K562 (cell line): Measurements from ENCODE around the gene FGF21. TPM values are rescaled to one million over a fixed set of nuclear protein-coding genes. Genes with fewer than 3 reads are reported as not detected.

Experiments used
- CC2D1A ChIP-seq: fragments of 450-650 bp; IDR thresholded peaks from 2 replicates; pipeline ENCODE4 v1.6.1; 2017; ENCODE audit warnings: mild to moderate bottlenecking
- CXXC5 ChIP-seq: fragments of 250-450 bp; sonication (Bioruptor Pico); IDR thresholded peaks from 2 replicates; pipeline ENCODE4 v1.8.0; 2022; ENCODE audit warnings: inconsistent platforms, mild to moderate bottlenecking, moderate library complexity
- FOXP1 ChIP-seq: sonication (generic); formaldehyde crosslinking; IDR thresholded peaks from 2 replicates; pipeline ENCODE4 v1.8.0; 2022; ENCODE audit warnings: mild to moderate bottlenecking, missing genetic modification reagents
- HDAC2 ChIP-seq: fragments of 450-650 bp; IDR thresholded peaks from 2 replicates; pipeline ENCODE4 v1.6.1; 2016; ENCODE audit warnings: mild to moderate bottlenecking
- JUNB ChIP-seq: fragments of 450-650 bp; formaldehyde crosslinking; conservative IDR thresholded peaks from 2 replicates; pipeline ENCODE4 v1.4.0; 2020; ENCODE audit warnings: mild to moderate bottlenecking
- KLF1 ChIP-seq: fragments of 450-650 bp; IDR thresholded peaks from 2 replicates; pipeline ENCODE4 v1.6.1; 2016; ENCODE audit warnings: missing genetic modification characterization, missing compliant biosample characterization
- MYC ChIP-seq, 2 experiments: fragments of 250-450 bp in 1 of 2; sonication (Bioruptor Pico) in 1 of 2; IDR thresholded peaks; 2 replicates each; pipeline versions ENCODE4 v1.5.1 to v1.6.1; 2012 to 2021; ENCODE audit warnings: low read depth in 2 of 2, borderline replicate concordance in 1 of 2, improper control_type of control experiment in 1 of 2, low read length in 1 of 2, mild to moderate bottlenecking in 1 of 2, moderate library complexity in 1 of 2
- NKRF ChIP-seq: fragments of 450-650 bp; IDR thresholded peaks from 2 replicates; pipeline ENCODE4 v1.6.1; 2016; ENCODE audit warnings: borderline replicate concordance
- NONO ChIP-seq, 2 experiments: fragments of 200-400 bp in 1 of 2; fragments of 450-650 bp in 1 of 2; formaldehyde crosslinking in 1 of 2; IDR thresholded peaks; 2 replicates each; pipeline ENCODE4 v1.6.1; 2017; ENCODE audit warnings: low read depth in 2 of 2, mild to moderate bottlenecking in 2 of 2, moderate library complexity in 2 of 2, low read length in 1 of 2
- POLR2B ChIP-seq: fragments of 450-650 bp; IDR thresholded peaks from 2 replicates; pipeline ENCODE4 v1.6.1; 2018; ENCODE audit warnings: low read depth; ENCODE audit not compliant: partially characterized antibody
- POLR2H ChIP-seq: IDR thresholded peaks from 2 replicates; pipeline ENCODE4 v1.6.1; 2016; ENCODE audit warnings: missing genetic modification characterization, low read depth, mild to moderate bottlenecking, control low read depth, missing compliant biosample characterization, moderate library complexity
- RB1 ChIP-seq: fragments of 450-650 bp; IDR thresholded peaks from 2 replicates; pipeline ENCODE4 v1.6.1; 2017; ENCODE audit warnings: low read depth, mild to moderate bottlenecking
- RBFOX2 ChIP-seq: fragments of 200-400 bp; formaldehyde crosslinking; IDR thresholded peaks from 2 replicates; pipeline ENCODE4 v1.6.1; 2017; ENCODE audit warnings: low read depth, mild to moderate bottlenecking, low read length, moderate library complexity
- RBM22 ChIP-seq: fragments of 200-400 bp; formaldehyde crosslinking; IDR thresholded peaks from 2 replicates; pipeline ENCODE4 v1.6.1; 2018; ENCODE audit warnings: low read length, low read depth; ENCODE audit not compliant: poor library complexity, severe bottlenecking
- RBM25 ChIP-seq: fragments of 200-400 bp; formaldehyde crosslinking; IDR thresholded peaks from 2 replicates; pipeline ENCODE4 v1.6.1; 2018; ENCODE audit warnings: low read length, low read depth, moderate library complexity; ENCODE audit not compliant: severe bottlenecking
- RCOR1 ChIP-seq, 2 experiments: IDR thresholded peaks; 2 replicates each; pipeline ENCODE4 v1.6.1; 2012; ENCODE audit warnings: low read depth in 2 of 2, low read length in 2 of 2, borderline replicate concordance in 1 of 2, improper control_type of control experiment in 1 of 2
- RUNX1 ChIP-seq: sonication (generic); IDR thresholded peaks from 2 replicates; pipeline ENCODE4 v1.6.1; 2016; ENCODE audit warnings: antibody characterized with exemption, low read depth
- SMC3 ChIP-seq: conservative IDR thresholded peaks from 2 replicates; pipeline ENCODE4 v1.6.1; 2011; ENCODE audit warnings: low read depth, low read length, improper control_type of control experiment; ENCODE audit not compliant: insufficient read depth
- SOX6 ChIP-seq: fragments of 450-650 bp; IDR thresholded peaks from 2 replicates; pipeline ENCODE4 v1.6.1; 2014; ENCODE audit warnings: mild to moderate bottlenecking
- THAP12 ChIP-seq: fragments of 250-450 bp; sonication (Bioruptor Pico); IDR thresholded peaks from 2 replicates; pipeline ENCODE4 v1.9.0; 2021; ENCODE audit warnings: mild to moderate bottlenecking, inconsistent platforms
- ZNF232 ChIP-seq: sonication (generic); formaldehyde crosslinking; IDR thresholded peaks from 2 replicates; pipeline ENCODE4 v1.8.0; 2022; ENCODE audit warnings: mild to moderate bottlenecking, missing genetic modification reagents
- ZNF589 ChIP-seq: fragments of 200-800 bp; sonication (Bioruptor generic); IDR thresholded peaks from 2 replicates; pipeline ENCODE4 v1.6.1; 2016; ENCODE audit warnings: low read depth, missing genetic modification characterization, missing compliant biosample characterization
- ZNF668 ChIP-seq: fragments of 250-450 bp; sonication (Bioruptor Pico); IDR thresholded peaks from 2 replicates; pipeline ENCODE4 v1.8.0; 2022; ENCODE audit warnings: mild to moderate bottlenecking, inconsistent platforms
- ZSCAN29 ChIP-seq: fragments of 450-650 bp; IDR thresholded peaks from 2 replicates; pipeline ENCODE4 v1.6.1; 2017
- polyA plus RNA-seq, 8 experiments: library from polyadenylated mRNA; depleted of rRNA in 4 of 8; stranded (reverse) in 5 of 8; unstranded in 3 of 8; fragments of >200 nt; fragmentation: Nextera tagmentation in 2 of 8; fragmentation: Illumina TruSeq in 1 of 8; extraction: Ambion mirVana in 2 of 8; extraction: Trizol in 1 of 8; gene quantifications; 2 replicates each; pipeline versions ENCODE4 v1.2.1 to v1.2.3, GENCODE V29; 2011 to 2014; ENCODE audit warnings: inconsistent platforms in 1 of 8, missing spikeins in 1 of 8
- total RNA-seq, 7 experiments: library from RNA; depleted of rRNA in 6 of 7; stranded (reverse); fragments of >200 nt in 6 of 7; fragmentation: Illumina TruSeq in 2 of 7; extraction: Trizol in 2 of 7; gene quantifications; 2 replicates each; pipeline versions ENCODE4 v1.2.1 to v1.2.3, GENCODE V29; 2011 to 2021; ENCODE audit warnings: low replicate concordance in 1 of 7

FGF21 gene
- total and polyA plus RNA-seq, 9 of the 15 experiments (the other 6 are each of a cell fraction or from before 2014, with no cell fraction given) = 0.04 to 0.77 (median 0.09) TPM; not detected in 6

GRCh38 chr19:48738557-48739403 is 16.5 kb upstream of the FGF21 start (continued):
- peak; percentile 93 for TF ChIP-seq THAP12
- peak; percentile 45 for TF ChIP-seq RBM22
- TF ChIP-seq SMC3 = peak; percentile 81
- 0 out of 2 replicates have a peak, but pooled peaks have one; percentile 21 for TF ChIP-seq ZSCAN29
- 0 out of 2 replicates have a peak, but pooled peaks have one; percentile 65 for TF ChIP-seq FOXP1
- peak; percentile 57; the same call in 1 of the 2 replicates for TF ChIP-seq NKRF
- peak; percentile 47; the same call in 1 of the 2 replicates for TF ChIP-seq ZNF589 (CRISPR knock-in tag)
- TF ChIP-seq POLR2B = peak; percentile 81
- peak in 1 of 2 experiments; percentile 85; a peak in 1 of 4 replicates for TF ChIP-seq NONO (IDR thresholded peaks at IDR 0.05; ENCODE audit: low read depth in 2 of 2, low read length in 1 of 2)
- peak; percentile 70; the same call in 1 of the 2 replicates for TF ChIP-seq ZNF668
- peak; percentile 83 for TF ChIP-seq RBFOX2
- peak; percentile 80 for TF ChIP-seq MYC (IDR thresholded peaks at IDR 0.05; ENCODE audit: low read depth, low read length)
- TF ChIP-seq MYC (CRISPR knock-in tag; IDR thresholded peaks at IDR 0.05; ENCODE audit: borderline replicate concordance, low read depth) = no peak
- peak; percentile 97 for TF ChIP-seq CXXC5 (CRISPR knock-in tag)
- no peak for TF ChIP-seq HDAC2
- TF ChIP-seq RB1 = peak; percentile 94
- TF ChIP-seq RBM25 = peak; percentile 26
- no peak for TF ChIP-seq RUNX1
- no peak for TF ChIP-seq JUNB
- TF ChIP-seq POLR2H (tag) = peak; percentile 61; the same call in 1 of the 2 replicates
- TF ChIP-seq KLF1 (tag) = peak; percentile 77
- peak in 1 of 2 experiments; percentile 66; a peak in 2 of 4 replicates for TF ChIP-seq RCOR1 (IDR thresholded peaks at IDR 0.05; ENCODE audit: borderline replicate concordance in 1 of 2, low read depth in 2 of 2, low read length in 2 of 2)
- TF ChIP-seq SOX6 = peak; percentile 54
- TF ChIP-seq CC2D1A = no peak
- TF ChIP-seq ZNF232 (CRISPR knock-in tag) = no peak
